Frontal cortex (tissue), 4 donors: ENCODE measurements around the gene MRPL32. TPM values are rescaled to one million over a fixed set of nuclear protein-coding genes. Genes with fewer than 3 reads are reported as not detected.
A peak's percentile ranks its signal among the peaks of the same experiment; 100 is the strongest.

Experiments used
- DNase-seq, 2 donors: peaks; one replicate each; pipeline ENCODE4 v3.0.0; 2012; ENCODE audit warnings: low spot score in 2 of 2
- FAIRE-seq: peaks from 2 replicates; lab custom pipeline; 2012; peaks lifted over from hg19 to GRCh38; lab: Jason Lieb, UNC
- total RNA-seq: library from RNA; depleted of rRNA; stranded (reverse); fragments of >200 nt; gene quantifications from one replicate; pipeline ENCODE4 v1.2.3, GENCODE V29; 2014
- donor health status: control.
- donor health status: control.
- donor health status: control.

The MRPL32 gene
- total RNA-seq, 1 donor from 2014 or later: 48.5 TPM

- no peak for DNase-seq
- FAIRE-seq: no peak
These were observed 7.8 kb upstream of the MRPL32 start for GRCh38 chr7:42924223-42924838.

- DNase-seq: no peak
- FAIRE-seq: no peak
These were observed 6.5 kb upstream of the MRPL32 start for GRCh38 chr7:42925630-42926029.

- DNase-seq (no peak), FAIRE-seq (no peak)
These were observed 6.0 kb upstream of the MRPL32 start for GRCh38 chr7:42926204-42926603.

- FAIRE-seq: no peak
- no peak for DNase-seq
These were observed 3.4 kb upstream of the MRPL32 start for GRCh38 chr7:42928754-42929153.

GRCh38 chr7:42929449-42929848 is 2.7 kb upstream of the MRPL32 start:
- FAIRE-seq (no peak), DNase-seq (no peak)

- FAIRE-seq (no peak), DNase-seq (no peak)
These were observed 1.3 kb upstream of the MRPL32 start for GRCh38 chr7:42930889-42931288.

GRCh38 chr7:42931447-42931833 is 736 bp upstream of the MRPL32 start:
- DNase-seq: no peak
- FAIRE-seq: no peak

GRCh38 chr7:42932811-42933591 is 825 bp downstream of the MRPL32 start:
- FAIRE-seq (no peak), DNase-seq (no peak)

- DNase-seq (no peak), FAIRE-seq (no peak)
These were observed 2.1 kb downstream of the MRPL32 start for GRCh38 chr7:42934291-42934690.

GRCh38 chr7:42935861-42936260 is 3.7 kb downstream of the MRPL32 start:
- FAIRE-seq (no peak), DNase-seq (no peak)

GRCh38 chr7:42939457-42940240 is 7.5 kb downstream of the MRPL32 start:
- DNase-seq (no peak), FAIRE-seq (no peak)

- FAIRE-seq (no peak), DNase-seq (peak in 1 of 2 donors; percentile 56)
These were observed 9.0 kb downstream of the MRPL32 start for GRCh38 chr7:42940985-42941847.

GRCh38 chr7:42945821-42946626 is 13.8 kb downstream of the MRPL32 start:
- DNase-seq (no peak), FAIRE-seq (no peak)

GRCh38 chr7:42946627-42946950 is 14.4 kb downstream of the MRPL32 start:
- DNase-seq (no peak), FAIRE-seq (no peak)

GRCh38 chr7:42947521-42947920 is 15.3 kb downstream of the MRPL32 start:
- DNase-seq: no peak
- FAIRE-seq: no peak

- FAIRE-seq: no peak
- DNase-seq: no peak
These were observed 18.2 kb downstream of the MRPL32 start for GRCh38 chr7:42950417-42950816.

GRCh38 chr7:42952328-42952727 is 20.2 kb downstream of the MRPL32 start:
- FAIRE-seq: no peak

GRCh38 chr7:42953994-42954393 is 21.8 kb downstream of the MRPL32 start:
- DNase-seq (no peak), FAIRE-seq (no peak)

More at GRCh38 chr7:42952328-42952727, 20.2 kb downstream of the MRPL32 start:
- DNase-seq: no peak

- FAIRE-seq (no peak), DNase-seq (no peak)
These were observed 23.9 kb downstream of the MRPL32 start for GRCh38 chr7:42956062-42956461.
